HG02981 (cell line): ENCODE measurements around the gene FGF12.

Experiments
- ATAC-seq: cut with Tn5 transposase; IDR thresholded peaks from one replicate; pipeline ENCODE4 v1.9.1; 2021; ENCODE audit warnings: mild to moderate bottlenecking, moderate library complexity; ENCODE audit not compliant: unreplicated experiment

FGF12 gene

DNA sequence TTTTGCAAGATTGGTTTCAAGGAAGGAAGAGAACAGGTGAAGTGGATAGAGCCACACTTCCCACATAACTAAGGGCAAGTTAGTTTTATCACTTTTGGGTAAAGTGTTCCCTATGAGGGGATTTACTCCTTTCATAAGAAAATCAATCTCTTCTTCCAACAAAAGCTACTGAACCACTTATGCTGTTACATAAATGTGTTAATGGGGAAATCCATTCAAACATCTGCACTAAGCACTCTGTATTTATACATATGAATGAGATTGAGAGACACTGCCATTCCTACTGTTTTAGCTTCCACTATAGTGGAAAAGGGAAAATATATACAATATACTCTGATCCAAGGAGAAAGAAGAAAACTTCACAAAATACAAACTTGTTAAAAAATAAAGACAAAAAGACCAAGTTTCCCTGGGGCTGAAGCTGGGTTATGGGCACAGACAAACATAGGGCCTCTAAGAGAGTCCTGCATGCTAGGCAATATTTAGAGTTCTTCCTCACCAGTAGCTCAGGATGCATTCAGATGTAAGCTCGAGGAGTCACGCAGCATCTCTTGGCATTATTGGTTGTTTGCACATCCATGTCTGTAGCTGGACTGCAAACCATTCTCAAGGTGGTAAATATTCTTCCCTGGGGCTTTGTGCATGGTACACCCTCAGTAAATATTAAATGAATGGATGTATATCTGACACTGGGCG lies 454.2 kb downstream of the FGF12 start:
- ATAC-seq = no peak

GRCh38 chr3:192262001-192262400 lies 465.3 kb downstream of the FGF12 start:
- ATAC-seq = no peak

GRCh38 chr3:192261135-192261534 lies 466.2 kb downstream of the FGF12 start:
- no peak for ATAC-seq

GRCh38 chr3:192260116-192261010 lies 467.0 kb downstream of the FGF12 start:
- no peak for ATAC-seq

DNA sequence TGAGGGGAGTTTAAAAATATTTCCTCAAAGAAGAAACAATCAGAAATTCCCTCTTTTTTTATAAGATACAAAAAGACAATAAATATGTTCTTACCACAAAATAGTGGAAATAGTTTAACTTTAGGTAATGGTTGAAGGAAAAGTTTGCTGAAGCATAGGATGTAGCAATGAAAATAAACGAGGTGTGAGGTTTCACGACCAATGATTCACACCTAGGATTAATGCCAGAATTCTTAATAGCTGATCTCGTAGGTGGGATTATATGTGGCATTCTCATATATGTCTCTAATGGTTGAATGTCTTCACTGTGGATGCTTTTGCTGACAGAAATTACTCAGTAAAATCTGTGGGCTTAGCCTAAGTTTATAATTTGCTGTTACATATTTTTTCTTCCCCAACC lies 467.7 kb downstream of the FGF12 start:
- ATAC-seq = no peak

- ATAC-seq = no peak
Measured at GRCh38 chr3:192258721-192259120, 468.6 kb downstream of the FGF12 start.

- ATAC-seq = no peak
Measured at GRCh38 chr3:192255839-192256238, 471.5 kb downstream of the FGF12 start.

DNA sequence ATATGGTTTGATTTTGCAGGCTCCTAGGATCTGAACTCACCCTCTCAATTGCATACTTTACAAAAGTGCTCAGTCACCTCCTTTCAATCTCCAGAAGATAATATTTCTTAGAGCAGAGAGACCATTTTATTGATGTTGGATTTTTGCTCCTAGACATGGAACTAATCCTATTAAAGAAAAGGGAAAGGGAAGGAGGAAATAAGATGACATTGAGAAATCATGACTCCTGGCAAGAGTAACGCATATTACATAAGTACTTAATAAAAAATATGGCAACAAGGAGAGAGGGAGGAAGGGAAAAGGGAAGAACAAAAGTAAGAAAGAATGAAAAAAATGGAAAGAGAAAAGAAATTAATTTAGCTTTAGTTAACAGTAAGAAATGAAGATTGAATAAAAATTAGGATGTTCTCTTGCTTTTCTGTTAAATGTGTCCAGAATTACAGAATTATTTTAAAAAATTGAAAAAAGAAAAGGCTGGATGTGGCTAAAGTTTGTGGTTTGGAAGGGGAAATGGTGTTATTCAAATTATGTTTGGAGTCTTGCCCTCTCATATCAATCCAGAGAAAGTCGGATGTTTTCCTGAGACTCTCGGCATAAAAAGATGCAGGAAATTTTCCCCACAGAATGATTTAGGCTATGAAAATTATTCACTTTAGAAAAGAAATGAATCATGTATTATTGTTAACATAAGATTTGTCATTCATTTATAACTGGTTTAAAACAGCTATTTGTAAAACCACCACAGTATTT lies 474.0 kb downstream of the FGF12 start:
- no peak for ATAC-seq

DNA sequence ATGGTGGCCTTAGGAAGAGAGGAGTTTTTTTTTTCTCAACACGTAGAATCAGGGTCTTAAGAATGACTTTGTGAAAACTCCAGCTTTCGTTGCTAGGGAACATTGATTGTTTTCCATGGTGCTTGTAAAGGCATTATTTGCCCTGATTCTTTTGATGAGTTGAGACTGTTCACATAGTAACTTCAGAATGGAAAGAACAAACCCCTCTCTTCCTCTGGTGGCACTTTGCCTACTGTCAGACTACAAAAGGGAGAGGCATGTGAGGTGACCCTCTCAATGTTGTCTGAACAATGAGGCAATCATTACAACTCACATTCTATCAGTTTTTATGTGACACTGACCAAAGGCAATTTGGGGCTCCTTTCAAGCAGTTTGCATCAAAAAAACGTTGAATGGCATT lies 477.8 kb downstream of the FGF12 start:
- no peak for ATAC-seq

DNA sequence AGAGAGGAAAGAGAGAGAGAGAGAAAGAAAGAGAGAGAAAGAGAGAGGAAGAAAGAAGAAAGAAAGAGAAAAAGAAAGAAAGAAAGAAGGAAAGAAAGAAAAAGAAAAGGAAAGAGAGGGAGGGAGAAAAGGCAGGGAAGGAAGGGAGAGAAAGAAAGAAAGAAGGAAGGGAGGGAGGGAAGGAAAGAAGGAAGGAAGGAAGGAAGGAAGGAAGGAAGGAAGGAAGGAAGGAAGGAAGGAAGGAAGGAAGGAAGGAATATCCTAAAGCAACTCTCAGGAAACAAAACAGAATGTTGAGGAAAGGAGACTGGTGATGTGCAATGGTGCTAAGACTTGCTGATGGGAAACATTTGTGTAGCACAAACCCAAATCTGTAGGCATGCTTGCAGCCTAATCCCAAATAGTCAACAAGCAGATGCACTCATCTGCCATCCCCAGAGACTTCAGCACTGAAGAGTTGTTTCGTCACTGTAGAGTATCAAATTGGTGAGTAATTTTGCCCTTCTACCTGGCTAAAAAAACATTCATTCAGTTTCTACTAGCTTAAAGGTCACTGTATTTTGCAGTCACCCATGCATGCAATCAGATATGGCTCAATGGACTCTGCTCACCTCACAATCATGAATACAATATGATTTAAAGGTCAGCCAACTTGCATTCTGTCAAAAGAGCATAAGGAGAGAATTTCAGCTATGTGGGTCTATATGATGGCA lies 480.3 kb downstream of the FGF12 start:
- no peak for ATAC-seq

DNA sequence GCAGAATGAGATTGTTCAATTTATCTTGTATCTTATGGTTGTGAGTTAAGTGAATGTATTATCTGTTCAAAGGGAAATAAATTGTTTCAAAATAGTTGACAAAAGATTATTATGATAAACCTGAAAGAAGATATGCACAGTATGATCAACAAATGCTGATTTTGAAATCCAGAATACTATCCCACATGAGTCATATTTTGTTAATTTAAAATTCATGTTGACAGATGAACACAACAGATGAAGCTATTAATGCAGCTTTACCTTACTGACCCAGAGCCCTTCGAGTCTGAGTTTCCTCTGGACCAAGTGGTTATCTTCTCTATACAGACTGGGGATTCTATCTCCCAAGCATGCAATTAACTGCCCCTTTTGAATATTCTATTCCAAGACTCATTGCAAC lies 482.8 kb downstream of the FGF12 start:
- ATAC-seq = no peak

- ATAC-seq = no peak
Measured at GRCh38 chr3:192239956-192240355, 487.4 kb downstream of the FGF12 start.

- no peak for ATAC-seq
Measured at GRCh38 chr3:192237992-192238608, 489.2 kb downstream of the FGF12 start.

DNA sequence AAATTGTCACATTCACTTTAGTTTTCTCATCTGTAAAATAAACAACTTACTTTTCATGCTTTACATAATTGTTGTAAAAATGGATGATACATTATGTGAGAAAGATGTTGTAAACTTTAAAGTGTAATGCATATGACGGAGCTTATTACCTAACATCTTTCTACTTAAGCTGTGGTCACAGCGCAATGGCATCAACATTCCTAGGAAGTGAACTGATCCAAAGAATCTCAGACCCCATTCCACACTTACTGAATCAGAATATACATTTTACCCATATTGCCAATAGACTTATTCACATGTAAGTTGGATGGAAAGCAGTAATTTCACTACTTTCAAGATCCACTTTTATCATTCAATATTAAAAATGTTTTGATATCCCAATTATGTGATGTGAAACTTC lies 497.5 kb downstream of the FGF12 start:
- ATAC-seq = no peak

DNA sequence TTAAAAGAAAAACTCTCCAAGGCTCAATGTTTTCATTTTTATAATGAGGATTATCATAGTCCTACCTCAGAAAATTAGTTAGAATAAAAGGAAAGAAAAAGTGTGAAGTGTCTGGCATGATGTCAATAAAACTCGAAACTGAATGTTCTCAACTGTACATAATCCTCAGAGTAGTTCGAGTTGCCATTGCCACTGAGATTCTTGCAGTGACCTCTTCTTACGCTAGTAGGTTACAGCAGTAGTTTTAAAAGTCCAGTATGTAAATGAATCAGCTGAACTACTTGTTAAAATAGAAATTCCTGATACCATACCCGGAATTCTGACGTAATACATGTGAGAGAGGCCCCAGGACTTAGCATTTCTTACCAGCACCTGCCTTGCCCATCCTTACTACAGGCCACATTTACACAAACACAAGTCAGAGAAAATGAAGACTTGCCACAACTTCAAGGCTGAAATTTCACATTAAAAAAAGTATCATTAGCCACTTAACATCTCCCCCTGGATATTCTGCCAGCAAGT lies 502.6 kb downstream of the FGF12 start:
- no peak for ATAC-seq

GRCh38 chr3:192223815-192224214 lies 503.5 kb downstream of the FGF12 start:
- no peak for ATAC-seq

- ATAC-seq = no peak
Measured at GRCh38 chr3:192220915-192221314, 506.4 kb downstream of the FGF12 start.

GRCh38 chr3:192219926-192220325 lies 507.4 kb downstream of the FGF12 start:
- no peak for ATAC-seq

DNA sequence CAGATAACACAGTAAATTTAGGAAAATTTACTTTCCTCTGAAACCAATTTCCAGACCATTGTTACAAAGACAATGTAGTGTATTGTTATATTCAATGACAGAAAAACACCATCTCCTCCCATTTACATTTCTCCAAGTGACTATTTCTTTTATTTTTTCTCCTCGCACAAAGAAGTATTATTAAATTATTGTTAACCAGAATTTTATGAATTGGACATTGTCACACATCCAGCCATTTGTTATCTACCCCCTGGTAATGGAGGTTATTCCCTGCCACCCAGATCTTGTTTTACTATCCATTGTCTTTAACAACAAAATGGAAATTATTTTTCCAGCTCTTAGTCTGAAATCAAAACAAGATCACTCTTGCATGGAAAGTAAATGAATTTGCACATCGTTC lies 511.3 kb downstream of the FGF12 start:
- ATAC-seq = no peak

DNA sequence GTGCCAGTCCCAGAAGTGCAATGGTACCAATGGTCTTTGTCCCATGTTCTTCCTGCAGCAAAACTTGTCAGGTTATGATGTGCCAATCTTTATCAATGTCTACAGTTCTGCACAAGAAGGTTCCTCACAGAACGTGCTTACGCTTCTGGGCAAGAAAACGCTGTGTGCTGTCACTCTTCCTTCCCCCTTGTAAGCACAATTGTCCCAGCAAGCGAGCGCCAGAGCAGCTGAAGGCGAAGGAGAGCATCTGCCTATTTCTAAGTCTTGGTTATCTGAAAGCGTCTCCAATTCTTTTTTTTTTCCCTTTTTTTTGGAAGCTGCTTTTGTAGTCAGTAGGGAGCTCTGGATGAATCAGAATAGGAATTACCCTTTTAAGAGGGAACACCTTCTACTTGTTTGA lies 514.4 kb downstream of the FGF12 start:
- ATAC-seq = no peak
